ENCODE measurements around the gene B3GNT5. TPM values are rescaled to one million over a fixed set of nuclear protein-coding genes. Genes with fewer than 3 reads are reported as not detected.

B3GNT5 gene
- total and polyA plus RNA-seq, 2 of the 8 experiments (the other 6 are each of a cell fraction or from before 2014, with no cell fraction given): 2.4 to 9.7 TPM

GRCh38 chr3:183269345-183269744 lies 16.3 kb downstream of the B3GNT5 start (continued):
- no peak for TF ChIP-seq CHD7 (IDR thresholded peaks at IDR 0.05; ENCODE audit: insufficient replicate concordance, low read length)
- TF ChIP-seq SAP30 (IDR thresholded peaks at IDR 0.05; ENCODE audit: insufficient read depth, insufficient replicate concordance, low read length): no peak
- TF ChIP-seq SP4 (IDR thresholded peaks at IDR 0.05; ENCODE audit: low read length): no peak
- no peak for TF ChIP-seq BACH1 (IDR thresholded peaks at IDR 0.05; ENCODE audit: low read length)
- TF ChIP-seq ZNF274 (IDR thresholded peaks at IDR 0.05; ENCODE audit: borderline replicate concordance, extremely low read depth, low read length): no peak
- TF ChIP-seq FOSL1 (IDR thresholded peaks at IDR 0.05; ENCODE audit: insufficient read depth, low read depth, low read length): no peak
- TF ChIP-seq SP2 (IDR thresholded peaks at IDR 0.05; ENCODE audit: low read length): no peak
- TF ChIP-seq RBBP5 (IDR thresholded peaks at IDR 0.05; ENCODE audit: borderline replicate concordance, low read depth, low read length): no peak
- TF ChIP-seq RXRA (IDR thresholded peaks at IDR 0.05; ENCODE audit: insufficient read depth, low read depth, low read length): no peak
- TF ChIP-seq CBX8 (IDR thresholded peaks at IDR 0.05; ENCODE audit: borderline replicate concordance, low read depth, low read length): no peak

Measured in H1 (cell line).